B cell (primary cell): ENCODE data around the gene CCBE1. TPM values are rescaled to one million over a fixed set of nuclear protein-coding genes. Genes with fewer than 3 reads are reported as not detected.

ENCODE experiments used
- ATAC-seq: fragments of 200-7000 bp; cut with Tn5 transposase; one replicate; pipeline ENCODE4 v1.10.0; 2021; ENCODE audit warnings: low read depth, mild to moderate bottlenecking, moderate number of reproducible peaks, moderate library complexity
- CTCF ChIA-PET: fragments of 350-600 bp; sonication (Branson Sonifier 250); formaldehyde crosslinking; loops from one replicate; lab custom pipeline; 2021; ENCODE audit warnings: antibody characterized with exemption, inconsistent platforms; lab: Charles Lee
- POLR2A ChIA-PET: fragments of 350-600 bp; sonication (Branson Sonifier 250); formaldehyde crosslinking; loops from one replicate; lab custom pipeline; 2021; ENCODE audit warnings: antibody characterized with exemption; lab: Charles Lee
- DNase-seq: peaks from one replicate; pipeline ENCODE4 v3.0.0; 2013
- H2AFZ ChIP-seq: 2 replicates; pipeline ENCODE4 v1.6.1; 2012; ENCODE audit warnings: mild to moderate bottlenecking, low read depth, low read length; ENCODE audit not compliant: insufficient read depth, poor library complexity, severe bottlenecking
- H3K27ac ChIP-seq, 2 donors: 1 replicate in 1 of 2; 2 replicates in 1 of 2; pipeline ENCODE4 v1.5.1; 2012 to 2013; ENCODE audit warnings: low read length in 2 of 2, mild to moderate bottlenecking in 2 of 2, moderate library complexity in 1 of 2
- H3K27me3 ChIP-seq, 4 experiments: fragments of 200-600 bp in 1 of 4; sonication (generic) in 1 of 4; replicated peaks in 1 of 4; 1 replicate in 2 of 4; 2 replicates in 2 of 4; pipeline versions ENCODE4 v1.6.1 to v1.7.0; 2013 to 2016; ENCODE audit warnings: low read length in 3 of 4, mild to moderate bottlenecking in 2 of 4, mixed read lengths in 1 of 4, moderate library complexity in 1 of 4; ENCODE audit not compliant: insufficient read depth in 4 of 4, control insufficient read depth in 3 of 4; ENCODE audit errors: control extremely low read depth in 1 of 4
- H3K36me3 ChIP-seq, 2 experiments: replicated peaks in 1 of 2; 1 replicate in 1 of 2; 2 replicates in 1 of 2; pipeline versions ENCODE4 v1.6.1 to v1.7.1; 2013; ENCODE audit warnings: low read length in 1 of 2; ENCODE audit not compliant: insufficient read depth in 2 of 2, control insufficient read depth in 1 of 2; ENCODE audit errors: control extremely low read depth in 1 of 2, extremely low read depth in 1 of 2
- H3K4me1 ChIP-seq, 2 donors: fragments of 200-600 bp in 1 of 2; sonication (generic) in 1 of 2; 1 replicate in 1 of 2; 2 replicates in 1 of 2; pipeline versions ENCODE4 v1.5.1 to v1.6.1; 2013 to 2017; ENCODE audit warnings: low read length in 2 of 2; ENCODE audit not compliant: control insufficient read depth in 2 of 2, insufficient read depth in 2 of 2
- H3K4me2 ChIP-seq: replicated peaks from 2 replicates; pipeline ENCODE3; 2012; ENCODE audit warnings: mild to moderate bottlenecking, low read depth, low read length; ENCODE audit not compliant: poor library complexity, severe bottlenecking
- H3K4me3 ChIP-seq, 5 experiments: fragments of 200-600 bp in 1 of 5; sonication (generic) in 1 of 5; 1 replicate in 3 of 5; 2 replicates in 2 of 5; pipeline versions ENCODE4 v1.5.1 to v1.7.0; 2011 to 2016; ENCODE audit warnings: low read length in 4 of 5, mild to moderate bottlenecking in 4 of 5, low read depth in 2 of 5, control low read depth in 1 of 5, moderate library complexity in 1 of 5; ENCODE audit not compliant: insufficient read depth in 1 of 5; ENCODE audit errors: control extremely low read depth in 1 of 5, extremely low read depth in 1 of 5
- H3K79me2 ChIP-seq: fragments of 200-600 bp; sonication (generic); one replicate; pipeline ENCODE4 v1.6.0; 2016; ENCODE audit warnings: low read length; ENCODE audit not compliant: control insufficient read depth, insufficient read depth
- H3K9ac ChIP-seq: fragments of 200-600 bp; sonication (generic); 2 replicates; pipeline ENCODE4 v1.6.1; 2017; ENCODE audit warnings: mild to moderate bottlenecking, low read length, moderate library complexity
- H3K9me3 ChIP-seq, 3 donors: one replicate each; pipeline versions ENCODE4 v1.6.1 to v1.7.1; 2013; ENCODE audit warnings: low read length in 2 of 3; ENCODE audit not compliant: control insufficient read depth in 2 of 3, insufficient read depth in 1 of 3; ENCODE audit errors: control extremely low read depth in 1 of 3
- H4K20me1 ChIP-seq: 2 replicates; pipeline ENCODE4 v1.6.0; 2012; ENCODE audit warnings: mild to moderate bottlenecking, low read length; ENCODE audit not compliant: insufficient read depth, control insufficient read depth, poor library complexity, severe bottlenecking
- H3K27ac Mint-ChIP-seq: one replicate; pipeline ENCODE4 v1.8.0; 2021; ENCODE audit warnings: mixed read lengths
- H3K27me3 Mint-ChIP-seq: one replicate; pipeline ENCODE4 v1.8.0; 2021; ENCODE audit warnings: mixed read lengths
- H3K4me1 Mint-ChIP-seq: one replicate; pipeline ENCODE4 v1.8.0; 2021; ENCODE audit warnings: mixed read lengths
- H3K4me3 Mint-ChIP-seq: one replicate; pipeline ENCODE4 v1.8.0; 2021; ENCODE audit warnings: mixed read lengths
- H3K9me3 Mint-ChIP-seq: one replicate; pipeline ENCODE4 v1.8.0; 2022; ENCODE audit warnings: mixed read lengths; ENCODE audit not compliant: insufficient read depth
- EZH2 ChIP-seq: IDR thresholded peaks from 2 replicates; pipeline ENCODE4 v1.6.1; 2012; ENCODE audit warnings: borderline replicate concordance, low read depth, mild to moderate bottlenecking, moderate library complexity, low read length; ENCODE audit not compliant: insufficient read depth, poor library complexity, severe bottlenecking
- WGBS: methylation state at CpG from one replicate; pipeline ENCODE4 v1.1.5; 2013; ENCODE audit warnings: missing lambda C conversion rate; ENCODE audit not compliant: insufficient coverage; 5-methylcytosine and 5-hydroxymethylcytosine counted together
- intact Hi-C: fragments of 100-400 bp; cut with micrococcal nuclease; formaldehyde crosslinking; loops from one replicate; pipeline ENCODE4 v1.10.0; 2022
- polyA plus RNA-seq: library from polyadenylated mRNA; depleted of rRNA; stranded (reverse); fragments of >200 nt; gene quantifications from 2 replicates; pipeline ENCODE4 v1.2.3, GENCODE V29; 2012
- total RNA-seq, 2 donors: library from RNA; stranded (reverse); fragments of 120-200 nt in 1 of 2; gene quantifications; 1 replicate in 1 of 2; 2 replicates in 1 of 2; pipeline versions ENCODE4 v1.2.3 to v1.2.4, GENCODE V29; 2013 to 2022
- TF ChIP-seq, protein P1 (sequence below): fragments of 200-600 bp; IDR thresholded peaks from one replicate; pipeline ENCODE4 v1.8.0; 2022; ENCODE audit warnings: antibody characterized with exemption, mild to moderate bottlenecking

The CCBE1 gene
- total and polyA plus RNA-seq, 2 donors (not counting 1 experiment from before 2014, with no cell fraction given): not detected

DNA sequence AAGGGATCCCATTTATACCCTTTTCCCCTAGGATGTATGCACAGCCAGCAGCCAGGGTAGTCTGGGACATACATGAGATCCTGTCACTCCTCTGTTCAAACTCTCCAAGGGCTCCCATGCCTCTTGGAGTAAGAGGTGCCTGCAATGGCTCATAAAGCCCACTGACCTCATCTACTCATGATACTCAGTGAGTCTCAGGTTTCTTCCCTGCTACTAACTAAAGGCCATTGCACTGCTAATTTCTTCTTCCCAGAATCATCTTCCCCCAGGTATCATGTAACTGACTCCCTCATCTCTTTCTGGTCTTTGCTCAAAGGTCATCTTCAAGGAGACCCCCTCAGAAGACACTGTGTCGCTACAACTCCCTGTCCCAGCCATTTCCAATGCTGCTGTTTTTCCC, 68.2 kb downstream of the CCBE1 start:
- Histone ChIP-seq H3K4me3 (no peak overlapping the region), H3K9ac (no peak overlapping the region), H2AFZ (no peak overlapping the region), H3K79me2 (no peaks in the 10 kb centered on the region), H3K36me3 (no peaks in the 10 kb centered on the region), H3K9me3 (no peaks in the 10 kb centered on the region), H3K4me1 (no peaks in the 10 kb centered on the region), H4K20me1 (no peaks in the 10 kb centered on the region), H3K4me2 (no peak overlapping the region), H3K27me3 (no peaks in the 10 kb centered on the region), H3K27ac (no peak overlapping the region)
- Mint-ChIP-seq H3K9me3 (no peaks in the 10 kb centered on the region), H3K4me3 (no peak overlapping the region), H3K27ac (no peak overlapping the region), H3K27me3 (peaks cover 17% of the 10 kb centered on the region), H3K4me1 (no peaks in the 10 kb centered on the region)
- CTCF ChIA-PET: no interaction called here
- DNase-seq (no peak), ATAC-seq (no peak)
- intact Hi-C loops: no loop called here
- WGBS: no CpG with 5 or more reads among the region's 1 CpG
- POLR2A ChIA-PET: no interaction called here
- TF ChIP-seq, protein P1, sequence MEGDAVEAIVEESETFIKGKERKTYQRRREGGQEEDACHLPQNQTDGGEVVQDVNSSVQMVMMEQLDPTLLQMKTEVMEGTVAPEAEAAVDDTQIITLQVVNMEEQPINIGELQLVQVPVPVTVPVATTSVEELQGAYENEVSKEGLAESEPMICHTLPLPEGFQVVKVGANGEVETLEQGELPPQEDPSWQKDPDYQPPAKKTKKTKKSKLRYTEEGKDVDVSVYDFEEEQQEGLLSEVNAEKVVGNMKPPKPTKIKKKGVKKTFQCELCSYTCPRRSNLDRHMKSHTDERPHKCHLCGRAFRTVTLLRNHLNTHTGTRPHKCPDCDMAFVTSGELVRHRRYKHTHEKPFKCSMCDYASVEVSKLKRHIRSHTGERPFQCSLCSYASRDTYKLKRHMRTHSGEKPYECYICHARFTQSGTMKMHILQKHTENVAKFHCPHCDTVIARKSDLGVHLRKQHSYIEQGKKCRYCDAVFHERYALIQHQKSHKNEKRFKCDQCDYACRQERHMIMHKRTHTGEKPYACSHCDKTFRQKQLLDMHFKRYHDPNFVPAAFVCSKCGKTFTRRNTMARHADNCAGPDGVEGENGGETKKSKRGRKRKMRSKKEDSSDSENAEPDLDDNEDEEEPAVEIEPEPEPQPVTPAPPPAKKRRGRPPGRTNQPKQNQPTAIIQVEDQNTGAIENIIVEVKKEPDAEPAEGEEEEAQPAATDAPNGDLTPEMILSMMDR: no peak
- TF ChIP-seq EZH2: no peak

DNA sequence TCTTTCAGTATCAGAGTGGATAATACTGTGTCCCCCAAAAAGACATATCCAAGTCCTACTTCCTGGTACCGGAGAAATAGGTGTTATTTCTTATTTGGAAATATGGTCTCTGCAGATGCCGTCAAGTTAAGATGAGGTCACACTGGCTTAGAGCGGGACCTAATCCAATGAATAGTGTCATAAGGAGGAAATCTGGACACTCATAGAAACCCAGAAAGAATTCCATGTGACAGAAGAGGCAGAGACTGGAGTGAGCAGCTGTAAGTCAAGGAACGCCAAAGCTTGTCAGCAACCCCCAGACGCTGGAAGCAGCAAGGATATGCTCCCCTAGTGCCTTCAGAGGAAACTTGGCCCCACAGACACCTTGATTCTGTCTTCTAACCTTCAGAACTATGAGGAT, 69.8 kb downstream of the CCBE1 start:
- intact Hi-C loops: no loop called here
- Histone ChIP-seq H3K27ac (no peak overlapping the region), H3K27me3 (no peaks in the 10 kb centered on the region), H3K4me1 (no peaks in the 10 kb centered on the region), H3K9ac (no peak overlapping the region), H3K4me2 (no peak overlapping the region), H4K20me1 (no peaks in the 10 kb centered on the region), H3K9me3 (no peaks in the 10 kb centered on the region), H3K4me3 (no peak overlapping the region), H3K79me2 (no peaks in the 10 kb centered on the region), H2AFZ (no peak overlapping the region), H3K36me3 (no peaks in the 10 kb centered on the region)
- 96% methylated on average over 4 of the region's 5 CpGs for WGBS
- ChIA-PET CTCF (no interaction called here), POLR2A (no interaction called here)
- H3K4me1 Mint-ChIP-seq: no peaks in the 10 kb centered on the region
- DNase-seq: no peak
- TF ChIP-seq EZH2: no peak
- TF ChIP-seq, protein P1: no peak
- H3K9me3 Mint-ChIP-seq: no peaks in the 10 kb centered on the region
- H3K27ac Mint-ChIP-seq: no peak overlapping the region
- no peak for ATAC-seq
- peaks cover 17% of the 10 kb centered on the region for H3K27me3 Mint-ChIP-seq
- H3K4me3 Mint-ChIP-seq: no peak overlapping the region
